Vagina (tissue), 2 donors: ENCODE data around the gene CLASRP. TPM values are rescaled to one million over a fixed set of nuclear protein-coding genes. Genes with fewer than 3 reads are reported as not detected.
A peak's percentile ranks its signal among the peaks of the same experiment; 100 is the strongest.

ENCODE experiments used
- DNase-seq, 2 donors: peaks; one replicate each; pipeline ENCODE4 v3.0.0-alpha.2; 2017; ENCODE audit errors: extremely low spot score in 2 of 2
- H3K27ac ChIP-seq: fragments of 200-600 bp; sonication (generic); one replicate; pipeline ENCODE4 v1.5.1; 2019
- H3K27me3 ChIP-seq: fragments of 200-600 bp; sonication (generic); one replicate; pipeline ENCODE4 v1.5.1; 2019
- H3K36me3 ChIP-seq, 2 donors: fragments of 200-600 bp; sonication (generic); one replicate each; pipeline ENCODE4 v1.5.1; 2017 to 2019
- H3K4me1 ChIP-seq: fragments of 200-600 bp; sonication (generic); one replicate; pipeline ENCODE4 v1.5.1; 2019
- H3K4me3 ChIP-seq, 2 donors: fragments of 200-600 bp; sonication (generic); 1 replicate in 1 of 2; 2 replicates in 1 of 2; pipeline ENCODE4 v1.5.1; 2016 to 2019
- H3K9me3 ChIP-seq: fragments of 200-600 bp; sonication (generic); one replicate; pipeline ENCODE4 v1.5.1; 2019
- CTCF ChIP-seq, 3 experiments: fragments of 450-650 bp in 2 of 3; fragments of 200-600 bp in 1 of 3; sonication (generic) in 1 of 3; IDR thresholded peaks; one replicate each; pipeline ENCODE4 v1.5.1; 2017 to 2019; ENCODE audit warnings: antibody characterized with exemption in 3 of 3, mild to moderate bottlenecking in 2 of 3, moderate library complexity in 2 of 3
- POLR2A ChIP-seq, 2 donors: fragments of 450-650 bp; IDR thresholded peaks; one replicate each; pipeline ENCODE4 v1.6.1; 2017; ENCODE audit warnings: antibody characterized with exemption in 2 of 2, mild to moderate bottlenecking in 2 of 2, moderate library complexity in 2 of 2
- POLR2AphosphoS5 ChIP-seq, 2 donors: sonication (generic); formaldehyde crosslinking; IDR thresholded peaks; one replicate each; pipeline ENCODE4 v1.9.0; 2017; ENCODE audit warnings: antibody characterized with exemption in 2 of 2, mild to moderate bottlenecking in 2 of 2, low read depth in 1 of 2; ENCODE audit not compliant: insufficient read depth in 1 of 2
- intact Hi-C: fragments of 100-400 bp; cut with DNase I; formaldehyde crosslinking; loops from one replicate; pipeline ENCODE4 v1.15.1; 2023
- total RNA-seq: library from RNA; depleted of rRNA; stranded (reverse); fragments of >200 nt; gene quantifications from one replicate; pipeline ENCODE4 v1.2.3, GENCODE V29; 2016

Gene CLASRP
- total RNA-seq, 1 donor from 2014 or later: 93.5 TPM

GRCh38 chr19:45076851-45077730 is 38.2 kb downstream of the CLASRP start:
- Histone ChIP-seq H3K4me3 (peak overlapping the region; percentile 56 to 63), H3K36me3 (peaks cover 0 to under 1% of the 10 kb centered on the region in 2 donors), H3K4me1 (peaks cover 53% of the 10 kb centered on the region), H3K27me3 (no peaks in the 10 kb centered on the region), H3K27ac (peak overlapping the region; percentile 66), H3K9me3 (no peaks in the 10 kb centered on the region)
- TF ChIP-seq POLR2AphosphoS5 (IDR thresholded peaks at IDR 0.05; ENCODE audit: insufficient read depth in 1 of 2, low read depth in 1 of 2): no peak
- no peak for TF ChIP-seq POLR2A (IDR thresholded peaks at IDR 0.05)
- no peak for TF ChIP-seq CTCF (IDR thresholded peaks at IDR 0.05)
- no peak for DNase-seq
- intact Hi-C loops: no loop called here

- intact Hi-C loops: no loop called here
- Histone ChIP-seq H3K27ac (peak overlapping the region; percentile 58), H3K36me3 (no peaks in the 10 kb centered on the region), H3K9me3 (no peaks in the 10 kb centered on the region), H3K4me1 (peaks cover 48% of the 10 kb centered on the region), H3K4me3 (peak overlapping the region; percentile 58 to 77), H3K27me3 (no peaks in the 10 kb centered on the region)
- DNase-seq: no peak
- TF ChIP-seq CTCF (IDR thresholded peaks at IDR 0.05) (no peak), POLR2A (IDR thresholded peaks at IDR 0.05) (no peak), POLR2AphosphoS5 (IDR thresholded peaks at IDR 0.05; ENCODE audit: insufficient read depth in 1 of 2, low read depth in 1 of 2) (no peak)
Measured at GRCh38 chr19:45078390-45079062, 39.7 kb downstream of the CLASRP start.

- DNase-seq: no peak
- Histone ChIP-seq H3K27ac (peak within 1 kb of the TSS; percentile 58), H3K27me3 (no peaks in the 10 kb centered on the region), H3K4me1 (peaks cover 48% of the 10 kb centered on the region), H3K4me3 (peak within 1 kb of the TSS; percentile 58 to 77), H3K36me3 (no peaks in the 10 kb centered on the region), H3K9me3 (no peaks in the 10 kb centered on the region)
- intact Hi-C loops: no loop called here
- TF ChIP-seq POLR2A (IDR thresholded peaks at IDR 0.05) (no peak), POLR2AphosphoS5 (IDR thresholded peaks at IDR 0.05; ENCODE audit: insufficient read depth in 1 of 2, low read depth in 1 of 2) (peak in 1 of 2 donors; percentile 68), CTCF (IDR thresholded peaks at IDR 0.05) (no peak)
Measured at GRCh38 chr19:45079063-45079910, 40.4 kb downstream of the CLASRP start, which contains the start of gene GEMIN7. Gene GEMIN7, plus strand, starts transcription at chr19:45079260. Its CDS starts 10,855 bp downstream, at chr19:45090115.

- intact Hi-C loops: no loop called here
- Histone ChIP-seq H3K9me3 (no peaks in the 10 kb centered on the region), H3K4me1 (peaks cover 45% of the 10 kb centered on the region), H3K27ac (peak overlapping the region; percentile 58), H3K4me3 (peak overlapping the region; percentile 58 to 77), H3K27me3 (no peaks in the 10 kb centered on the region), H3K36me3 (no peaks in the 10 kb centered on the region)
- no peak for DNase-seq
- no peak for TF ChIP-seq POLR2A (IDR thresholded peaks at IDR 0.05)
Measured at GRCh38 chr19:45079911-45080370, 41.1 kb downstream of the CLASRP start.

- intact Hi-C loops: no loop called here
- Histone ChIP-seq H3K36me3 (no peaks in the 10 kb centered on the region), H3K27ac (no peak overlapping the region)
Measured at GRCh38 chr19:45082170-45082569, 43.3 kb downstream of the CLASRP start.

More at GRCh38 chr19:45082170-45082569, 43.3 kb downstream of the CLASRP start:
- H3K4me1 ChIP-seq: peaks cover 31% of the 10 kb centered on the region
- DNase-seq: no peak
- H3K27me3 ChIP-seq: no peaks in the 10 kb centered on the region
- TF ChIP-seq CTCF (IDR thresholded peaks at IDR 0.05) (no peak), POLR2AphosphoS5 (IDR thresholded peaks at IDR 0.05; ENCODE audit: insufficient read depth in 1 of 2, low read depth in 1 of 2) (no peak), POLR2A (IDR thresholded peaks at IDR 0.05) (no peak)
- H3K9me3 ChIP-seq: no peaks in the 10 kb centered on the region
- no peak overlapping the region for H3K4me3 ChIP-seq
